Activated gamma-delta T cell (primary cell): ENCODE data around the gene MARK3.

Source experiments
- DNase-seq: peaks from one replicate; lab custom pipeline; 2025; lab: John Stamatoyannopoulos, UW

MARK3 gene

GRCh38 chr14:103550451-103551337 lies 165.5 kb downstream of the MARK3 start:
- DNase-seq, result no peak

DNA sequence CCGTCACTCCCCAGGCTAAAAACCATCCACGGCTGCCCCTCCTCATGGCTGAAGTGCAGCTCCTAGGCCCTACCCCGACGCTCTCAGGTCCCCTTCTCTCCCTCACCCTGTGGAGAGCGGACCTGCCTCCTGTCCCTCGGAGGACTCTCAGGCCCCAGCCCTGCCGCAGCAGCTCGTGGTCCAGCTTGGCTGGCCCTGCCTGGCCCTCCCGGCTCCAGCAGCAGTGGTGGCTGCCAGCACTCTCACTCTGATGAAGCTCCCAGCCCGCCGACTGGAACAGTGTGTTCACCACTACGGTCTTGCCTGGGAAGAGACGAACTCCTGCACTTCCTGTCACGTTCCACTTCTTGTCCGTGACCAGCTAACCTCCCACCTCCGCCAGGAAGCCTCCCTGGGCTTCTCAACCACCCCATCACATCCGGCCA lies 166.1 kb downstream of the MARK3 start:
- no peak for DNase-seq

GRCh38 chr14:103552011-103552845 lies 167.0 kb downstream of the MARK3 start:
- no peak for DNase-seq

DNA sequence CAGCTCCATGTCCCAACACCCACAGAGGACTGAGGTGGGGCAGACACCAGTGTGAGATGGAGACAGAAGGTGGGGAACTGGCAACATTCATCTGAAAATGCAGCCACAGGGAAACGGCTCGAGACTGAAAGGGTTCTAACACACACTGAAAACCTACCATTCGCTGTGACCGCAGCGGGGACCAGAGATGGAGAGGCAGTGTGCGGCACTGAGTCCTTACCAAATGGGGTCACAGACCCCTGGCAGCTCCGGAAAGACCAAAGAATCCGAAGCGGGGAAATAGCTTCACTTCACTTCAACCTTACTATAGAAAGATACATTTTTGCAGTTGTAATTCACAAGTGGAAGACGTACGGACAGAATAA lies 167.6 kb downstream of the MARK3 start:
- DNase-seq, result no peak
